ENCODE data around the gene DDX51.

Gene DDX51

DNA sequence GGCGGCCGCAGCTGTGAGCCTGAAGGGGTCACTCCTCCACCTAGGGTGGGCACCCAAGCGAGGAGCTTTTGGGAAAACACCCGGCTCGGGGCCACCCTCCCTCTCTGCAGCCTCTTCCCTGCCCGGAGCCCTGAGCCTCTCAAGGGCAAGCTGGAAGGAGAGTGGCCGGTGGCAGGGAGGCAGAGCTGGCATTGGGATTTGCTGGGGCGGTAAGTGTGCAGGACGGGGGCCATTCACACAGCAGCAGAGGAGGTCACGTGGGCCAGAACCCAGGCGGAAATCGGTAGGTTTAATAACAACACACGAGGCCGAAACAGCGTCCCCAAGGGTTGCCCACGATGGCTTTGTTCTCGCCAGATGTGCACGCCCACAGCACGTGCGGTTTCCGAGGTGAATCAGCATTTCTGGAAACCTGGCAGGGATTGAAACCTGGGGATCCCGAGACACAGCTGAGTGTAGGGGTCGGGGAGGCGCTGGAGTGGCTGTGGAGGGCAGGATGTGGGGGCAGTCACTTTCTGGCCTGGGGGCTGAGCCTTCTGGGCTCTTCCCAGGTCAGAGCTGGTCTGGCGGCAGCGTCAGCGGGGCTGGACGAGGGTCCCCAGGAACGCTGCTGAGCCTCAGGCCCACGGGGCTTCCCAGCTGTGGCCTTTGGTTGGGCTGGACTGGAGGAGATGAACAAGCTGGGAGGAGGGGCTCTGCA, 23.6 kb upstream of the DDX51 start:
- DNase-seq (ENCODE audit: low read depth): no peak

DNA sequence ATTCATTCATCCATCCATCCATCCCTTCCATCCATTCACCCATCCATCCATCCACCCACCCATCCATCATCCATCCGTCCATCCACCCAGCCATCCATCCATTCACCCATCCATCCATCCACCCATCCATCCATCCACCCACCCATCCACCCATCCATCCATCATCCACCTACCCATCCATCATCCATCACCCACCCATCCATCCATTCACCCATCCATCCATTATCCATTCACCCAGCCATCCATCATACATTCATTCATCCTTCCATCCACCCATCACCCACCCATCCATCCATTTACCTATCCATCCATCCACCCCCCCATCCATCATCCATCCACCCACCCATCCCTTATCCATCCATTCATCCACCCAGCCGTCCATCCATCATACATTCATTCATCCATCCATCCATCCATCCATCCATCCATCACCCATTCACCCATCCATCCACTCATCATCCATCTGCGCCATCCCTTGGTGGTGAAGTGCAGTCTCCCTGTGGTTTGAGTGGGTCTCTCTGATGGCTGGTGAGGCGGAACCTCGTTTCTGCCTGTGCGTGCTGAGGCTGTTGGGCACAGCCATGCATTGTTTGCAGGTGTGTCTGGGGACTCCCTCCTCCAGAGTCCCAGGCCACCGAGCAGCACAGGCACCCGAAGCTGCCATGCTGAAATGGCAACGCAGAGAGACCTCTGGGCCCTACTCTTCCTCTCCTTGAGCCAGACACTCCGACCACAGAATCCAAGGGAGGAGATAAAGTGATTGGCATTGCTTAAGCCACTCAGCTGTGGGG, 22.9 kb upstream of the DDX51 start:
- no peak for DNase-seq (ENCODE audit: low read depth)

DNA sequence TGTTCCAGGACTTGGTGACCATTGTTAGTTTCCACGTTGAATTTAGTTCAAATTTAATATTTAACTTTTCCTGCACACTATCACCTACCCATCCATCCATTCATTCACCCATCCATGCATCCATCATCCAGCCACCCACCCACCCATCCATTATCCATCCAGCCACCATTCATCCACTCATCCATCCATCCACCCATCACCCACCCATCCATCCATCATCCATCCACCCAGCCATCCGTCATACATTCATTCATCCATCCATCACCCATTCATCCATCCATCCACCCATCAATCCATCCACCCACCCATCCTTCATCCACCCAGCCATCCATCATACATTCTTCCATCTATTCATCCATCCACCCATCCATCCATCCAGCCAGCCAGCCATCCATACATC, 22.0 kb upstream of the DDX51 start:
- no peak for DNase-seq (ENCODE audit: low read depth)

DNA sequence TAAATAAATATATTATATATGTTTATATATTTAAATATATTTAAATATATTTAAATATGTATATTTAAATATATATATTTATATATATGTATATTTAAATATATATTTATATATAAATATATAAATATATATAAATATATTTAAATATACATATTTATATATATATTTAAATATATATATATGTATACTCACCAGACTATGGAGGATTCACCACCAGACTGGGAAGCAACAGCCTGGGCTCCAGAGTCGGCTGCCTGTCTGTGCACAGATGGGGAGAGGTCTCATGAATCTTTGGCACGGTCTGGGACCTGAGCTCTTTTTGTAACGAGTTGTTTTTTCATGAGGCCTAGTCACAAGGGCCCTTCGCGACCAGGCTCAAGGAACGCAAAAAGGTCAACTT, 21.5 kb upstream of the DDX51 start:
- no peak for DNase-seq (ENCODE audit: low read depth)

DNA sequence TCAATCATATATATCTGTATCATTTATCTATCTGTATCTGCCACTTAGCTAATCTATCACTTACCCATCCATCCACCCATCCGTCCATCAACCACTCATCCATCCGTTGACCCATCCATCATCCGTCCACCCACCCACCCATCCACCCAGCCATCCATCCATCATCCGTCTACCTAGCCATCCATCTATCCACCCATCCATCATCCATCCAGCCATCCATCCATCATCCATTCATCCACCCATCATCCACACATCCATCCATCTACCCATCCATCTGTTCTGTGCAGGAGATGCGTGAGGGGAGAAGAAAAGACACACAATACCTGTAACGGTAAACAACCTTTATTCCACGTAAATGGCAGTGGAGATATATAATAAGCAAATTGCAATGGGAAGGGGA, 20.3 kb upstream of the DDX51 start:
- DNase-seq (ENCODE audit: low read depth): no peak

DNA sequence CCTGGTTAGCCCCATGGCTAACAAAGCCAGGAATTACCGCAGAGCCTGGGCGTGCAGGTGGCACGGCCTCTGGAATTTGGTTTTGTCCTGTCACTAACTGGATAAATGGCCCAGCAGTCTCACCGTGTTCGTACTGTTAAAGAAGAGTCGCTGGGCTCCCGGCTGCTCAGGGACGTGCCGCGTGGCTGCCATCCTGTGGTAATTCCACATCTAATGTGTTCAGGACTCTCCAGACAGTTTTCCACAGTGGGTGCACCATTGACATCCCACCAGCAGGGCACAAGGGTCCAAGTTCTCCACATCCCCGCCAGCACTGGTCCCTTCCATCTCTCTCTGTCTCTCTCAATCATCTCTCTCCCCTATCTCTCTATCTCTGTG, 19.8 kb upstream of the DDX51 start:
- no peak for DNase-seq (ENCODE audit: low read depth)

DNA sequence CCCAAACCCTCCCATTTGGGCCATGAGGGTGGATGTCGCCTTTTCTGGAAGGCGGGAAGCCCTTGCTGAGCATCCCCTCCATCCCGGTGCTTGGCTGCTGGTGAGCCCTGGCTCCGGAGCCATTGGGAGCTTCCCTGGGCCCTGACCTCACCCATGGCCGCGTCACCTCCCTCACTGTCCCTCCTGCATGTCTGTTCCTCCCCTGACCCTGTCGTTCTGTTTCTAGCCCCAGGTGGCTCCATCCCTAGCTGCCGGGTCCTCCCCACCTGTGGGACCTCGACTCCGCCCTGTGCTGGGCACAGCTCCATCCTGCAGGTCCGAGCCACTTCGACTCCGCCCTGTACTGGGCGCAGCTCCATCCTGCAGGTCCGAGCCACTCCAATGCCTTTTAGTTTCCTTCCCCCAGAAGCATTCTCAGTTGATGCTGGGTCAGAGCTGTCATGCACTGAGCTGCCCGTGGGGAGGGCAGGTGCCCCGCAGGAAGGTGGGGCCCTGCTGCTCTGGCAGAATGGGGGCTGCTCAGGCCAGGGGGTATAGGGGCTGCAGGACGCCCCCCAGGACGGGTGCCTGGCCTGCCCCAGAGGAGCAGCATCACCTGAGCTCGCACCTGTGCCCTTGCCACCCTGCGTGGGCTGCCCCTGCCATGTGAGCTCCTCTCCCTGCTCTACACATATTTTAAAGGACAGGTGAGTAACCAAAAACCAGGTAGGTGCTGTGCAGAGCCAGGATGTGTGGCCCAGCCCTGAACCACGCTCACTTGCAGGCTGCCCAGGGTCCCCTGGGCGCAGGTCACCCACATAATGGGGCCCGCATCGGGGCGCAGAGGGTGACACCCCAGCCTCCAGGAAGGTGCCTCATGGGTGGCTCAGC, 19.2 kb upstream of the DDX51 start:
- no peak for DNase-seq (ENCODE audit: low read depth)

DNA sequence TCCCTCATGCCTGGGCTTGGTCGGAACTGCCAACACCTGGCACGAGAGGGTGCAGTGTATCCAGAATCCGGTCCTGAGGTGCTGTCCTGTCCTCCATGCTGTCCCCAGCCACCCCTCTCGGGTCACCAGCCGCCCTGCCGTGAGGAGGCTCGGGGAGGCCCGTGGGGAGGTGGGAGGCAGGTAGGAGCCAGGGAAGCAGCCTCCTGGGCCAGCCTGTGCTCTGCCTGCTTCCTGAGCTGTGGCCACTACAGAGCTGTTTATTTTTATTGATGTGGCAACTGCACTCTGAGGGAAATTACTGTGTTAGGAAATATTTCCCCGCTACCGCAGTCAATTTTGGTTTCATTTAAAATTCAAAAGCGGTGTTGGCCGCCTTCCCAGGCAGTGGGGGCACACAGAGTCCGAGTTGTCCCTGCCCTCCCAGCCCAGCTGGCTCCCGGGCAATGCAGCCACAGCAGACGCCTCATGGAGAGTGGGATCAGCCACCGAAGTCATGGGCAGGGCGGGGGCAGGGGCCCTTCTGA, 18.5 kb upstream of the DDX51 start:
- peak; percentile 79 for DNase-seq (ENCODE audit: low read depth)

DNA sequence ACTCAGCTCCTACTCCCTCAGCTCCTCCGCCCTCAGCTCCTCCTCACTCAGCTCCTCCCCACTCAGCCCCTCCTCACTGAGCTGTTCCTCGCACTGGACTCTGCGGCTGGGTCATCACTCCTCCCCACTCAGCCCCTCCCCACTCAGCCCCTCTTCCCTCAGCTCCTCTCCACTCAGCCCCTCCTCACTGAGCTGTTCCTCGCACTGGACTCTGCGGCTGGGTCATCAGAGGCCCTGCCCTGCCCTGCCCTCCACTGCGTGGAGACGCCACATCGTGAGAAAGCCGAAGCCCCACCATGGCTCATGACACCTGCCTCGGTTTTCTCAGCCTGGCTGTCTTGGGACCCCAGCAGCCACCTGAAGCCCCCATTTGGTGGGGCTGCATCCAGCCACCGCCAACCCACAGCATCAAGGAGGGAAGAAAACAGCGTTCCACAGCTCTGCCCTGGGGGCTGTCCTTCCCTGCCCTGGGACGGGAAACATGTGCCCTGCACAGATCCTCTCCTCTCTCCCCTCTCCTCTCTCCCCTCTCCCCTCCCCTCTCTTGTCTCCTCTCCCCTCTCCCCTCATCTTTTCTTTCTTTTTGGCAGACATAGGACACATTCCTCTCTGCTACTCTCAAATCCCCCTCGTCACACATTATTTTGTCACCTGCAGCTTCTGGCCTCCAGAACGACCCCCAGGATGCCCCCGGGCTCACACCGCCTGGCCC, 17.8 kb upstream of the DDX51 start:
- DNase-seq (ENCODE audit: low read depth): no peak

DNA sequence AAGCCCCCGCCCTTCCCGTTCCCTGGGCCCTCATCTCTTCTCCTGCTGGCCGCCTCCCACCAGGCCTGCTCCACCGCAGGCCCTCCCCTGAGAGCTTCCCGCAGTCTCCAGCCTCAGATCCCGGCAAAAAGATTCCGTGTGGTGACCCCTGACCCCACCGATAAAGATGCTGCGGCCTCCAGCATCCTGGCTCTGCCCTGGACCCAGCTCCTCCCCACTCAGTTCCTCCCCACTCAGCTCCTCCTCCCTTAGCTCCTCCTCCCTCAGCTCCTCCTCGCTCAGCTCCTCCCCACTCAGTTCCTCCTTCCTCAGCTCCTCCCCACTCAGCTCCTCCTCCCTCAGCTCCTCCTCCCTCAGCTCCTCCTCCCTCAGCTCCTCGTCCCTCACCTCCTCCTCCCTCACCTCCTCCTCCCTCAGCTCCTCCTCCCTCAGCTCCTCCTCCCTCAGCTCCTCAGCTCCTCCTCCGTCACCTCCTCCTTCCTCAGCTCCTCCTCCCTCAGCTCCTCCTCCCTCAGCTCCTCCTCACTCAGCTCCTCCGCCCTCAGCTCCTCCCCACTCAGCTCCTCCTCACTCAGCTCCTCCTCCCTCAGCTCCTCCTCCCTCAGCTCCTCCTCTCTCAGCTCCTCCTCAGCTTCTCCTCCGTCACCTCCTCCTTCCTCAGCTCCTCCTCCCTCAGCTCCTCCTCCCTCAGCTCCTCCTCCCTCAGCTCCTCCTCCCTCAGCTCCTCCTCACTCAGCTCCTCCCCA, 17.1 kb upstream of the DDX51 start:
- DNase-seq (ENCODE audit: low read depth): no peak

DNA sequence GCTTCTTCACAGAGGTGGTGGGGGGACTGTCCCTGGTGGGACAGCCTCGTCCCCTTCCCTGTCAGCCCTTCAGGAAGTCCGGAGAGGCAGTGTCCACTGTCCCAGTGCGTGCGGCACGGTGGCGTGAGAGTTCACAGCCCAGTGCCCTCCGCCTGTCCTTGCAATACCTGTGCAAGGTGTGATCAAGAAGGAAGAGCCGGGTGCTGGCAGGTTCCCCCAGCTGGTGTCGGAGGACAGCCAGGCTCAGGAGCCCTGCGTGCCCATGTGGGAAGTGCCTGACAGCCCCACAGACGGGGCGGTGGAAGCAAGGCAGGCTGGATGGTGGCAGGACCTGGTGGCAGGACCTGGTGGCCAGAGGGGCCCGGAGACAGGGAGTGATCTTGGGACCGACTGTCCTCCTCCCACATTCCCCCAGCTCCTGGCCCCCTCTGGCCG, 16.5 kb upstream of the DDX51 start:
- DNase-seq (ENCODE audit: low read depth): no peak

DNA sequence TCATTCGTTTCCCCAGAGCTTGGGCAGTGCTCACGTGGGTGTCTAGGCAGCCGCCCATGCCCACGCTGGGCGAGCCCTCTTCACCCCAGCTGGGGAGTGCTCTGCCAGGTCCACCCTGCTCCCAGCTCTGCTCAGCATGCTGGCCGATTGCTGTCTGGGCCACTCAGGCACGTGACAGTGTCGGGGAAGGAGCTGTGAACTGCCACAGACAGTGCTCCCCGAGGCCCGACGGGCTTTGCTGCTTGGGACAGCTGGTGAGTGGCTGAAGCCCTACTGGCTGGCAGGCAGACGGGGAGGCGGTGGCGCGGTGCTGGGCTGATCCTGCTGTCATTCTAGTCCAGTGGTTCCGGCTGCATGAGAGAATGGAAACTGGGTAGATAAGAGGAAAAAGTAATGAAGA, 15.9 kb upstream of the DDX51 start:
- no peak for DNase-seq (ENCODE audit: low read depth)

DNA sequence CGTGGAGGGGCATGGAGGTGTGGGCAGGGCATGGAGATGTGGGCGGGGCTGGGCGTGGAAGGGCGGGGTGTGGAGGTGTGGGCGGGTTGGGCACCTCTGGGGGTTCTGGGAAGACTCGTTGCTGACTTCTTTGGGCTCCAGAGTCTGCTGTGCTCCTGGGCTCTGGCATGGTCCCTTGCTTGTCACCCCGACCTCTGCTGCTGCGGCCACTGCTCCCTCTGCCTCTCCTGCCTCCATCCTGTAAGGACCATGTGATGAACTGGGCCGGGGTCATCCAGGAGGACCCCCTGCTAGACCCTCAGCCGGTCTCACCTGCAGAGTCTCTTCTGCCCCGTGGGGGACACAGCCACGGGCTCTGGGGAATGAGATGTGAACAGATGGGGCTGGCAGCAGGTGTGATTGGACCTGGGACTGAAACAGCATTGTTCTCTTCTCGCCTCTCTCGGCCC, 15.5 kb upstream of the DDX51 start:
- DNase-seq (ENCODE audit: low read depth): no peak

DNA sequence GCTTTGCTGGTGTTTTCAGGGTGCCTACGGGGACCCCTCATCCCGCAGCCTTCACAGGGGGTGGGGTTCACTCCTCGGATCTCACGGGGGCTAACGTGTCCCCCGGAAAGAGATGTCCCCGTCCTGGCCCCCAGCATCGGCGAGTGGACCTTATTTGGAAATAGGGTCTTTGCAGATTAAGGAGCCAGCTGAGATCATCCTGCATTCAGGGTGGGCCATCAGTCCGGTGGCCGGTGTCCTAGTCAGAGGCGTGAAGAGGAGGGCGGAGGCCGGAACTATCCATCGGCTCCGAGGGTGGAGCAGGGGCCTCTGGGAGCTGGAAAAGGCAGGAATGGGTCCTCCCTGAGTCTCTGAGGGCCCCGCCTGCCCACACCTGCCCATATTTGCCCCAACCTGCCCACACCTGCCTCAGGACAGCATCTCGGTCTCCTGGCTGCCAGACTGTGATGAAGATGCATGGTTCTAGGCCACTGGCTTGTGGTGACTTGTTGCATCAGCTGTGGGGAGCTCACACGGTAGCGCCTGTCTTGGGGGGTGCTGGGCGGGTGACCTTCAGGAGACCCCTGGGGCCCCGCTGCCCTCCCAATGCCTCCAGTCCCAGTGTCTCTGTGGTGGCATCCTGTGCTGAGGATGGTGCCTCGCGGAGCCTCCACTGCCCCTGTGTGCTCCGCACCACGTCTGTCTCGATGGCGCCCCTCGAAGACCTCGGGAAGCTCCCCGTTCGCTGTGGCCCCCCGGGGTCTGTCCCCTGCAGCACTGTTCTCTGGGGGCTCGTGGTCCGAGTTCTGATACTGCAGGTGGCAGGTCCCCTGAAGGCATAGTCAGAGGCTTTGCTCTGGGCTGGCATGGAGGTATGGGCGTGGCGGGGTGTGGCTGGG, 14.8 kb upstream of the DDX51 start:
- no peak for DNase-seq (ENCODE audit: low read depth)

DNA sequence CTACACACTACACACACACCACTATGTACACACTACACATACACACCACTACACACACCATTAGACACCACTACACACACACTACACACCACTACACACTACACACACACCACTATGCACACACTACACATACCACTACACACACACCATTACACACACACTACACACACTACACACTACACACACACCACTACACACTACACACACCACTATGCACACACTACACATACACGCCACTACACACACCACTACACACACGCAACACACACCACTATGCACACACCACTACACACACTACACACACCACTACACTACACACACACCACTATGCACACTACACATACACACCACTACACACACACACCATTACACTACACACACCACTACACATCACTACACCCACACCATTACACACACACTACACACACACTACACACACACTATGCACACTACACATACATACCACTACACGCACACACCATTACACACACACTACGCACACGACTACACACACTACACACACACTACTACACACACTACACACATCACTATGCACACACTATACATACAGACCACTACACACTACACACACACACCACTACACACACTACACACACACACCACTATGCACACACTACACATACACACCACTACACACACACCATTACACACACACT, 13.8 kb upstream of the DDX51 start:
- DNase-seq (ENCODE audit: low read depth): no peak

DNA sequence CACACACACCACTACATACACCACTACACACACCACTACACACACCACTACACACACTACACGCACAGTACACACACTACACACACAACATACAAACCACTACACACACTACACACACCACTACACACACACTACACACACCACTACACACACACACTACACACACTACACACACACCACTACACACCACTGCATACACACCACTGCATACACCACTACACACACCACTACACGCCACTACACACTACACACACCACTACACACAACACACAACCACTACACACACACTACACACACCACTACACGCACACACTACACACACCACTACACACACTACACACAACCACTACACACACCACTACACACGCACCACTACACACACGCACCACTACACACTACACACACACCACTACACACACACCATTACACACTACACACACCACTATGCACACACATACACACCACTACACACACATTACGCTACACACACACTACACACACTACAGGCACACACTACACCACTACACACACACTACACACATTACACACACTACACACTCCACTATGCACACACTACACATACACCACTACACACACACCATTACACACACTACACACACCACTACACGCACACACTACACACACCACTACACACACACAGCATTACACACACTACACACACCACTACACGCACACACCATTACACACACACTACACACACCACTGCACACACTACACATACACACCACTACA, 12.6 kb upstream of the DDX51 start:
- no peak for DNase-seq (ENCODE audit: low read depth)

DNA sequence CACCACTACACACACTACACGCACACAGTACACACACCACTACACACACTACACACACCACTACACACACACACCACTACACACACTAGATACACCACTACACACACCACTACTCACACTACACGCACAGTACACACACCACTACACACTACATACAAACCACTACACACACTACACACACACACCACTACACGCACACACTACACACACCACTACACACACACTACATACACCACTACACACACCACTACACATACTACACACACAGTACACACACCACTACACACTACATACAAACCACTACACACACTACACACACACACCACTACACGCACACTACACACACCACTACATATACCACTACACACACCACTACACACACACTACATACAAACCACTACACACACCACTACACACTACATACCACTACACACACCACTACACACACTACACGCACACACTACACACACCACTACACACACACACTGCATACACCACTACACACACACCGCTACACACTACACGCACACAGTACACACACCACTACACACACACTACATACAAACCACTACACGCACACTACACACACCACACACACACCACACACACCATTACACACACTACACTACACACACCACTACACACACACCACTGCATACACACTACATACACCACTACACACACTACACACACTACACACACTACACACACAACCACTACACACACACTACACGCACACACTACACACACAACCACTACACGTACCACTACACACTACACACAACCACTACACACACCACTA, 11.9 kb upstream of the DDX51 start:
- DNase-seq (ENCODE audit: low read depth): no peak
